ENCODE measurements around the gene GTF2H2.
"Not testable (repeated sequence)": the region's sequence is repeated elsewhere in the genome, so short reads cannot be mapped to it uniquely, and the experiment has no call there.

GTF2H2 gene

DNA sequence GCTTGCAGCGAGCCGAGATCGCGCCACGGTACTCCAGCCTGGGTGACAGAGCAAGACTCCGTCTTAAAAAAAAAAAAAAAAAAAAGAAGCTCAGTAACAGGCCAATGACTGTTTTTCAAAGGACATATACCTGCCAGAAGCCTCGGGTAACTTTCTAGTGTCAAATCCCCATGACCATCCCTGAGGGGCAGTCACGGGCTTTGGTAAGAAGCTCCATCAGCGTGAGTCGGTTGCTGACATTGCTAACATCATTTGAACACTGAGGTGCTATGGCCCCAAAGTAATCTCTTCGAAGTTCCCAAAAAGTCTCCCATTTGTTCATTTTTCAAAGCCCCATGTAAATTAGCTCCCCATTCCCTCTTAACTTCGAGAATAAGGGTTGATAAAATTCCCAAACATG is 53.9 kb downstream of the GTF2H2 start:
- DNase-seq (ENCODE audit: low spot score): peak; percentile 7

- DNase-seq (ENCODE audit: low spot score): no peak
Measured at GRCh38 chr5:71011194-71011792, 56.2 kb downstream of the GTF2H2 start.

GRCh38 chr5:71006983-71007382 is 60.5 kb downstream of the GTF2H2 start:
- DNase-seq (ENCODE audit: low spot score): not testable (repeated sequence)
